ENCODE results near the gene SRC. TPM values are rescaled to one million over a fixed set of nuclear protein-coding genes. Genes with fewer than 3 reads are reported as not detected.

Gene SRC
- total RNA-seq, 1 experiment from 2014 or later = 55.6 TPM

DNA sequence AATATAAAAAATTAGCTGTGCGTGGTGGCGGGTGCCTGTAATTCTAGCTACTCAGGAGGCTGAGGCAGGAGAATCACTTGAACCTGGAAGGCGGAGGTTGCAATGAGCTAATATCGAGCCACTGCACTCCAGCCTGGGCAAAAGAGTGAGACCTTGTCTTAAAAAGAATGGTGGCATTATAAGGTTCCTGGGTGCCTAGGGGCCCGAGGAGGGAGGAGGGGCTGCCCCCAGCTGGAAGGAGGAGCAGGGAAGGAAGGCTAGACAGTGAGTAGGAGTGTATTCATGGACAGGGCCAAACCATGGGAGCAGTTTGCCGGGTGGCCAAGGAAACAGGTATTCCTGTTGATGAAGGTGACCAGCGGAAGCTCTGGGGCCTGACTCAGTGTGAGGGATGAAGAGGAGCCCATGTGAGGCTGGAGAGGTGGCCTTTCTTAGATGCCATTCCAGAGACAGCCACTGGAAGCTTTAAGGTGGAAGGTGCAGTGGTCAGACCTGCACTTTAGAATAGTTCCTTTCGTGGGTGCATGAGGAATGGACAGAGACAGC, 32.3 kb upstream of the SRC start:
- ATAC-seq (no peak), DNase-seq (no peak)
- Histone ChIP-seq H3F3A (ENCODE audit: low read length, unreplicated experiment) (no peaks in the 10 kb centered on the region), H3K27me3 (ENCODE audit: low read length) (no peaks in the 10 kb centered on the region), H3K27ac (ENCODE audit: low read length) (no peak overlapping the region), H3K79me2 (ENCODE audit: low read length) (peaks cover 5% of the 10 kb centered on the region; the same call in 1 of the 2 replicates), H3K36me3 (ENCODE audit: low read depth, low read length) (peaks cover 14% of the 10 kb centered on the region; the same call in 1 of the 2 replicates), H3K9me2 (replicated peaks; ENCODE audit: low read length) (no peaks in the 10 kb centered on the region), H4K20me1 (ENCODE audit: low read length) (no peaks in the 10 kb centered on the region), H3K4me2 (ENCODE audit: low read length) (no peak overlapping the region), H3K9me3 (ENCODE audit: low read length) (no peaks in the 10 kb centered on the region), H2AFZ (ENCODE audit: low read length) (no peak overlapping the region), H3K9ac (ENCODE audit: low read length) (no peak overlapping the region), H3K4me1 (ENCODE audit: insufficient read depth, low read length) (no peaks in the 10 kb centered on the region), H3K4me3 (ENCODE audit: low read length) (no peak overlapping the region)
- ChIA-PET POLR2A (ENCODE audit: unreplicated experiment) (no interaction called here), CTCF (no interaction called here)
- no peak for TF ChIP-seq EZH2phosphoT487 (IDR thresholded peaks at IDR 0.05; ENCODE audit: borderline replicate concordance, low read length)
- TF ChIP-seq EZH2 (IDR thresholded peaks at IDR 0.05; ENCODE audit: low read length, unreplicated experiment) = no peak
- TF ChIP-seq, protein P1, sequence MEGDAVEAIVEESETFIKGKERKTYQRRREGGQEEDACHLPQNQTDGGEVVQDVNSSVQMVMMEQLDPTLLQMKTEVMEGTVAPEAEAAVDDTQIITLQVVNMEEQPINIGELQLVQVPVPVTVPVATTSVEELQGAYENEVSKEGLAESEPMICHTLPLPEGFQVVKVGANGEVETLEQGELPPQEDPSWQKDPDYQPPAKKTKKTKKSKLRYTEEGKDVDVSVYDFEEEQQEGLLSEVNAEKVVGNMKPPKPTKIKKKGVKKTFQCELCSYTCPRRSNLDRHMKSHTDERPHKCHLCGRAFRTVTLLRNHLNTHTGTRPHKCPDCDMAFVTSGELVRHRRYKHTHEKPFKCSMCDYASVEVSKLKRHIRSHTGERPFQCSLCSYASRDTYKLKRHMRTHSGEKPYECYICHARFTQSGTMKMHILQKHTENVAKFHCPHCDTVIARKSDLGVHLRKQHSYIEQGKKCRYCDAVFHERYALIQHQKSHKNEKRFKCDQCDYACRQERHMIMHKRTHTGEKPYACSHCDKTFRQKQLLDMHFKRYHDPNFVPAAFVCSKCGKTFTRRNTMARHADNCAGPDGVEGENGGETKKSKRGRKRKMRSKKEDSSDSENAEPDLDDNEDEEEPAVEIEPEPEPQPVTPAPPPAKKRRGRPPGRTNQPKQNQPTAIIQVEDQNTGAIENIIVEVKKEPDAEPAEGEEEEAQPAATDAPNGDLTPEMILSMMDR (conservative IDR thresholded peaks at IDR 0.05; ENCODE audit: low read depth, low read length) = no peak
- no TSS peak for BruUV-seq (replicated peaks)
- intact Hi-C loops (cut with micrococcal nuclease) = no loop called here

DNA sequence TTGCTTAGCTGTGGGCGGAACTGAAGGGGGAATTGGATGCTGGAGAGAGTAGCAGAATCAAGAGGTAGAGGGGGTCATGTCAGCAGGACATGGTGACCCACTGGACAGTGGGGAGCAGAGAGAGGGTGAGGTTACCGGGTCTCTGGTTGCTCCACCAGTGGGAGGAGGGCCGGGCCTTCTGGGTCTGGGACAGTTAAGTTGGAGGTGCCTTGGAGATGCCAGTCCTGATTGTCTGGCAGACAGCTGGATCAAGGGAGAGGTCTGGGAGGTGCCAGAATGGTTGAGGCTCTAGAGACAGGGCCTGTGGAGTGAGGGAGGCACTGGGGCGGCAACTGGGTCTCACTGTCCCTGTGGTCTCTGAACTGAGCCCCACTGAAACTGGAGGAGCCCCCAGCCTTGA, 31.8 kb upstream of the SRC start:
- no peak overlapping the region for H2AFZ ChIP-seq (ENCODE audit: low read length)
- H3K4me2 ChIP-seq (ENCODE audit: low read length) = no peak overlapping the region
- ChIA-PET POLR2A (ENCODE audit: unreplicated experiment) (no interaction called here), CTCF (no interaction called here)
- no peak for DNase-seq
- H3K4me1 ChIP-seq (ENCODE audit: insufficient read depth, low read length) = no peaks in the 10 kb centered on the region
- no peak for ATAC-seq
- TF ChIP-seq EZH2phosphoT487 (IDR thresholded peaks at IDR 0.05; ENCODE audit: borderline replicate concordance, low read length) (no peak), EZH2 (IDR thresholded peaks at IDR 0.05; ENCODE audit: low read length, unreplicated experiment) (no peak)
- TF ChIP-seq, protein P1 (conservative IDR thresholded peaks at IDR 0.05; ENCODE audit: low read depth, low read length) = no peak
- no peaks in the 10 kb centered on the region for H3F3A ChIP-seq (ENCODE audit: low read length, unreplicated experiment)
- H3K27me3 ChIP-seq (ENCODE audit: low read length) = no peaks in the 10 kb centered on the region
- H3K9me2 ChIP-seq (replicated peaks; ENCODE audit: low read length) = no peaks in the 10 kb centered on the region
- H3K4me3 ChIP-seq (ENCODE audit: low read length) = no peak overlapping the region
- intact Hi-C loops (cut with micrococcal nuclease) = no loop called here
- no peak overlapping the region for H3K9ac ChIP-seq (ENCODE audit: low read length)
- no peaks in the 10 kb centered on the region for H4K20me1 ChIP-seq (ENCODE audit: low read length)
- peaks cover 14% of the 10 kb centered on the region; the same call in 1 of the 2 replicates for H3K36me3 ChIP-seq (ENCODE audit: low read depth, low read length)
- H3K27ac ChIP-seq (ENCODE audit: low read length) = no peak overlapping the region
- peaks cover 5% of the 10 kb centered on the region; the same call in 1 of the 2 replicates for H3K79me2 ChIP-seq (ENCODE audit: low read length)
- no TSS peak for BruUV-seq (replicated peaks)
- H3K9me3 ChIP-seq (ENCODE audit: low read length) = no peaks in the 10 kb centered on the region

- intact Hi-C loops (cut with micrococcal nuclease) = no loop called here
- Histone ChIP-seq H2AFZ (ENCODE audit: low read length) (no peak overlapping the region), H3K36me3 (ENCODE audit: low read depth, low read length) (peaks cover 14% of the 10 kb centered on the region; the same call in 1 of the 2 replicates), H3K4me2 (ENCODE audit: low read length) (no peak overlapping the region), H3K9ac (ENCODE audit: low read length) (no peak overlapping the region), H3K4me3 (ENCODE audit: low read length) (no peak overlapping the region), H3F3A (ENCODE audit: low read length, unreplicated experiment) (no peaks in the 10 kb centered on the region), H3K4me1 (ENCODE audit: insufficient read depth, low read length) (no peaks in the 10 kb centered on the region), H3K27me3 (ENCODE audit: low read length) (no peaks in the 10 kb centered on the region), H3K27ac (ENCODE audit: low read length) (no peak overlapping the region), H3K79me2 (ENCODE audit: low read length) (peaks cover 5% of the 10 kb centered on the region; the same call in 1 of the 2 replicates), H3K9me3 (ENCODE audit: low read length) (no peaks in the 10 kb centered on the region), H3K9me2 (replicated peaks; ENCODE audit: low read length) (no peaks in the 10 kb centered on the region), H4K20me1 (ENCODE audit: low read length) (no peaks in the 10 kb centered on the region)
- ChIA-PET CTCF (no interaction called here), POLR2A (ENCODE audit: unreplicated experiment) (no interaction called here)
- no TSS peak for BruUV-seq (replicated peaks)
- ATAC-seq (no peak), DNase-seq (no peak)
- TF ChIP-seq EZH2 (IDR thresholded peaks at IDR 0.05; ENCODE audit: low read length, unreplicated experiment) (no peak), EZH2phosphoT487 (IDR thresholded peaks at IDR 0.05; ENCODE audit: borderline replicate concordance, low read length) (no peak)
- TF ChIP-seq, protein P1 (conservative IDR thresholded peaks at IDR 0.05; ENCODE audit: low read depth, low read length) = no peak
Observed at GRCh38 chr20:37314617-37315016, 31.3 kb upstream of the SRC start.

Measured in PC-3 (cell line).